Measurements from ENCODE around the gene UBE3D.

UBE3D gene

GRCh38 chr6:83065511-83066192 is at the start of gene UBE3D:
TSS of gene UBE3D (minus strand) at chr6:83065841. CDS start at chr6:83065718, 123 bp downstream.
- peak; percentile 64 for DNase-seq (ENCODE audit: low spot score)

GRCh38 chr6:83114164-83114563 is 48.5 kb upstream of the UBE3D start:
- peak; percentile 36 for DNase-seq (ENCODE audit: low spot score)

DNA sequence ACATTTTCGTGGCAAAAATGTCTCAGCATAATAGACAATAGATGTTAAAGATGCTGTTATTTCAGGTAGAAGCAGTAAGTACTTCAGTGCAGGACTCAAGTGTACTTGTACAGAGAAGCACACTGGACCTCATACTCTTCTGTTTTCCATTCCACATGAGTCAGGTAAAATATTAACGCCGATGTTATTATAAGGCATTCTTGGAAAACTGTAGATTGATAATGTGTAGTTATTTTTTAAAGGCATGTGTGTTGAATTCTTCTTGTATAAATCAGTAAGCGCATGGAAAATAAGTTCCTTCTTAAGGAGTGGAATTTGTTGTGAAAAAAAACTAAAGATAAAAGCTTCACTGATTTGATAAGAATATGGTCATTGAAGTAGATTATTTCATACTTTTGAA is 47.6 kb upstream of the UBE3D start:
- no peak for DNase-seq (ENCODE audit: low spot score)

GRCh38 chr6:83108378-83108777 is 42.7 kb upstream of the UBE3D start:
- no peak for DNase-seq (ENCODE audit: low spot score)

- no peak for DNase-seq (ENCODE audit: low spot score)
These were observed 32.9 kb upstream of the UBE3D start for GRCh38 chr6:83098589-83098988.

DNA sequence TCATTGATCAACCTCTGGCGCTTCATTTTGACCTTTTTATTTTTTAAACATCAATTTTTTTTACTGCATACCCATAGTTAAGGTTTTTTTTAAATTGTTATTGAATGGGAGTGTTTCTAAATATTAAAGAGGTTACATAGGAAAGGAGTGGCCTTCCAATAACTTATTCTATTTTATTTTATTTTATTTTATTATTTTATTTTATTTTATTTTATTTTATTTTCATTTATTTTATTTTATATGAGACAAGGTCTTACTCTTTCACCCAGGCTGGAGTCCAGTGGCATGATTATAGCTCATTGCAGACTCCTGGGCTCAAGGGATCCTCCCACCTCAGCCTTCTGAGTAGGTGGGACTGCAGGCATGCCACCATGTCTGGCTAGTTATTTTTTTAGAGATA is 32.0 kb upstream of the UBE3D start:
- DNase-seq (ENCODE audit: low spot score) = no peak

DNA sequence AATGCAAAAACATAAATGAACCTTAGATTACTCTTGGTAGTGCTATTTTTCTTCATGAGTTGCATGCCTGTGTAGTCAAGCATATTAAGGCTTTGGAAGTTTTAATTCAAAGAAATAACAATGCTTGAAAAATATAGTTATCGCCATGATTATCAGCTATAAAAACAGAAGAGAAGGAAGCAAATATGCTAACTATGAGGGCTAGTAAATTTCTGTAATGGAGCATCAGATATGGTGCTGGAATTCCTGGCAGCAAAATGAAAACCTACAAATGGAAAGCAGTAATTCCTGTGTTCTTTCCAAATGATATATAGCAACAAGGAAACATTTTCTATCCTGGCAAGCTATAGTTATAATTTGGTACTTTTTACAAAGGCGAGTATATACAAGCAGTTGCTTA is 31.6 kb upstream of the UBE3D start:
- no peak for DNase-seq (ENCODE audit: low spot score)

GRCh38 chr6:83096791-83097190 is 31.1 kb upstream of the UBE3D start:
- no peak for DNase-seq (ENCODE audit: low spot score)

GRCh38 chr6:83092756-83093399 is 27.2 kb upstream of the UBE3D start:
- no peak for DNase-seq (ENCODE audit: low spot score)

DNA sequence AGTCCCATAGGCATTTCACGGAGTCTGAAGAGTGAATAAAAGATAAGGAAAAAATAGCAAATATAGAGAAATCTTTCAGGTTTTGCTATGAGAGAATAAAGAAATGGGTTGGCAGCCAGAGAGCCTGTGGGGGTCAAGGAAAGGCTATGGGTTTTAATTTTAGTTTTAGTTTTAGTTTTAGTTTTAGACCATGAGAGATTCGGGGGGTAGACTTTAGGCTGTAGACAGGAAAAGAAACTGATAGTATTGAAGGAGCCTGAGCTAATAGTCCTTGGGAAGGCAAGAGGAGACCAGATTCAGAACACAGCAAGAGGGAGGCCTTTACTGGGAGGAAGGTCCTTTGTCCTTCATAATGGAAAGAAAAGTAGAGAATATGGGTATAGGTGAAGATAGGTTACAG is 21.1 kb upstream of the UBE3D start:
- no peak for DNase-seq (ENCODE audit: low spot score)

GRCh38 chr6:83083476-83083875 is 17.8 kb upstream of the UBE3D start:
- DNase-seq (ENCODE audit: low spot score) = no peak

DNA sequence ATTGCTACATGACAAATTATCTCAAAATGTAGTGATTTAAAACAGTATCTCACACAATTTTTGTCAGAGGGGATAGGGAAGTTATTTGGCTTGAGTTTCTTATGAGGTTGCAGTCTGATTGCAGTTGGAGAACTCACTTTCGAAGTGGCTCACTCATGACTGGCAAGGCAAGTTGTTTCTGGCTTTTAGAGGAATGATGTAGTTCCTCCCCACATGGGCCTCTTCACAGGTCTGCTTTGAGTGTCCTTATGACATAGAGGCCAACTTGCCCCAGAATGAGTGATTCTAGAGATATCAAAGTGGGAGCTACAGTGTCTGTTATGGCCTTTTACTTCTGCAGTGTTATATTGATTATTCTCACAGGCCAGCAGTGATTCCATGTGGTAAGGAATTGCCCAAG is 8.0 kb upstream of the UBE3D start:
- no peak for DNase-seq (ENCODE audit: low spot score)

DNA sequence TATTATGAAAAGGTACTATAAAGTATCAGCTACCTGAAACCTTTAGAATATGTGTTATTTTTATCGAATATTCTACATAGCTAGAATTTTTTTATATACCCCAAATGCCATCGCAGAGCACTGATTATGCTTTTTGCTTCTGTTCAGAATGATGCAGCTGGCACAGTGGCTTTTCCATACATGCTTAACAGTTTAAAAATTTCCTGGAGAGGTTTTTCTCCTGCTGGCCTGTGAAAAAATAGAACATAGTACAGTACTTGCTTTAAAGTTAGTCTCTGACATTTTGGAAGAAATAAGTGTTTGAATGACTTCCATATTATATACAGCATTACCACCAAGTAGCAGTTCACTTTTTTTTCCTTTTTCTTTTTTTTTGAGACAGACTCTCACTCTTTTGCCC is 7.1 kb upstream of the UBE3D start:
- DNase-seq (ENCODE audit: low spot score) = no peak

DNA sequence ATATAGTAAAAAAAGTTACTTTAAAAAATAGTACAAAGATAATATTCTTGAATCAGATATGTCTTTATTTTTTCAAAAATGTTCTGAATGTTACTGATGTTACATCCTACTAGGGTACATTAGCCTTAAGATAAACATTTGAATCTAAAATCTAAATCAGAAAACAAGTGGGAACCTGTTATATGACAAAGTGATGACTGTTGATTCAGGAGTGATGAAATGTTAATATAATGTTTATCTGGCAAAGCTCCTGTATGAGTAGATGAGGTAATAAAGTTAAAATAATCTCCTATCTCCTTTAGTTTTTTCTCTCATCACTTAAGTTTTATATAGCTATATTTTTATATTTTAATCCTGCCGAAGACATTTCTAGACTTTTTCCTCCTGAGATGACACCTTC is 6.1 kb upstream of the UBE3D start:
- DNase-seq (ENCODE audit: low spot score) = no peak

DNA sequence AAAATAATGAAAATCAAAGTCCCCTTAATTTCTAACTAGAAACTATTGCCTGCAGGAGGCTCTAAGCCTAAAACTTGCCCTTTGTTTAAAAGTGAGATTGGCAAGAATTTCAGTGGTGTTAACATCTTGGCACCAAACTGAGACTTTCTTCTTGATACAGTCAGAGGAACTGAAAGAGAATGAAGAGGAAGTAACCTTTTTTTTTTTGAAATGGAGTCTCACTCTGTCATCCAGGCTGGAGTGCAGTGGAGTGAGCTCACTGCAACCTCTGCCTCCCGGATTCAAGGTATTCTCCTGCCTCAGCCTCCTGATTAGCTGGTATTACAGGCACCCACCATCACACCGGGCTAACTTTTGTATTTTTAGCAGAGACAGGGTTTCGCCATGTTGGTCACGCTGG is 5.4 kb upstream of the UBE3D start:
- DNase-seq (ENCODE audit: low spot score) = no peak

DNA sequence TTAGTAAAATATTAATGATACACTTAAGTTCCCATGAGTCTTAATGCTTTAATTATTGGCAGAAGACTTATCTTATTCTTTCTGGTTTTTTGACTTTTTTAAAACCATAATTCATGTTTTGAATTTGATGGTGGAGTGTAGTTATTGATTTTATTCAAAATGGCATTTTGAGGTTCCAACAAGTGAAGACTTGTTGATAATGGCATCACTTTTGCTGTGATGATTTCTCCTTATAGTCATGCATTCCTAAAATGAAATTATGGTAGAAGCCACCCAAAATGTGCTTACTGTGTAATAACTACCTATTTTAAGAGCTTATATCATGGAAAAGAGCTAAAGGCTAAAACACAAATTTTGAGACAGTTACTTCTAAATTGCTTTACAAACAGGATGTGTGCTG is 4.0 kb upstream of the UBE3D start:
- DNase-seq (ENCODE audit: low spot score) = no peak

DNA sequence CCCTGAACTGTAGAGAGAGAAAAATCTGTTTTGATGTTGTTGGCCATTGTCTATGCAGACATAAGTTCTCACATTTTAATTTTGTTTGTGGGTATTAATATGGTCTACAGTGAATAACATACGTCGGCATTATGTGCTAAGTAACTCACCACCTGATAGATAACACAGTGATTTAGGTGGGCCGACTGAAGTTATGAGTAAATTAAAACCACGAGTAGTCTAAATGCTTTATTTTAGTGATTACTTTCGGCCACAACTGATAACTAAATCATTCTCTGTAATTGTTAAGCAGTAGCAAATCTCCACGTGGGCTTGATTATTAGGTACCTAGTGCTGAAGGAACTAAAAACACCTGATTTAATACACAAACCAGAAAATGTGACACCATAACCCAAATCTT is 3.0 kb upstream of the UBE3D start:
- no peak for DNase-seq (ENCODE audit: low spot score)

DNA sequence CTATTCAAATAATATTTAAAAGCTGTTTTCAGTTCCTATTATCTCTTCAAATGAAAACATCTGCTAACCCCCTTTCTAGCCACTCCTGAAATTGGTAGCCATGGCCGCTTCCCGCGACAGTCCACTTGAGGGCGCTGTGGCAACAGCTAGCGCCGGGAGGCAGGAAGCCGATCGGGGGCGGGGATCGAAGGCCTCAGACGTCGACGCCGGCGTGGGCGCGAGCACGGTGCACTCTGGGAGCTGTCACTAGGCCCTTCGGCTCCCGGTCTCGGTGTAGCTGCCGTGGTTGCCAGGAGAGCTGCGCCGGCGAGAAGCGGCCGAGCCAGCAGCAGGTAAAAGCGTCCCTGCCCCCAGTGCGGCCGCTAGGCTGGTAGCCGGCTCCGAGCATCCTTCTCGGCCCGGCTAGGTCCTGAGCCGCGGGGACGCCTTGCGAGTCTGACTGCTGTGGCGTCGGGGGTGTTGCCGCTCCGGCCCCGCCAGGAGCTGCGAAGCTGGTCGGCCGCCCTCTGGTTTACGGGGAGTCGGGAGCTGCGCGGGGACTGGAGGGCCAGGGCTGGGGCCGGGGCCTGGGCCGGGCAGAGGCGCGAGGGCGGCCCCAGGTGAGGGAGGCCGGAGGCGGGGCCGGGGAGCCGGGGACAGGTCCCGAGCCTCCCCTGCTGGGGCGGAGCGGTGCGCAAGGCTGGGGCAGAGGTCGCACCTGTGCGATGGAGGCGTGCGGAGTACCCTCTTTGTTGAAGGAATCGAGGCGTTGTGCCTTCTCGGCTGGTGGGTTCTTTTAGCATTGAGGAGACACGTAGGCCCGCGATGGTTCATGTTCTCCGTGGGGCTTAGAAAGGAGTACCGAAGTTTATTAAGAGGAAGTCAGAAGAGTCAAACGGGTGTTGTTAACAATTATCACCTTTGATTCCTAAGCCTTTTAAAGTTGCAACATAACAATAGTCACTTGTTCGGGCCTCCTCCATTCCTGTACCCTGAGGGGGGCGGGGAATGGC is 2.1 kb upstream of the UBE3D start, which contains the start of gene DOP1A:
TSS of gene DOP1A (plus strand) at position 224 of the 992 bp plus-strand sequence. CDS start 29,307 bp downstream, outside the sequence.
- DNase-seq (ENCODE audit: low spot score) = peak; percentile 74

DNA sequence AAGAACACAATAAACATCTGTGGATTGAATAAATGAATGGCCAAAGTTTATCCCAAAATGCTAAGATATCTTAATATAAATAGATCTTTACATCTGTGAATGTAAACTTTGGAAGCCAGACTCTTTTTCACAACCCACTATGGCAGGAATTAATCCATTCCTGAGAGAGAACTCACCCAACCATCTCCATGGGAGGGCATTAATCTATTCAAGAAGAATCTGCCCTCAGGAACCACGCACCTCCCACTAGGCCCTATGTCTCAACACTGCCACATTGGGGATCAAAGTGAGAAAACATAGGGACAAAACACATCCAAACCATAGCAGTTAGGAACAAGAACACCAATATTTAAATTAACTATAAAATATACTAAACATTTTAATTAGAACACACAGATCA is 3.4 kb downstream of the UBE3D start:
- DNase-seq (ENCODE audit: low spot score) = no peak

DNA sequence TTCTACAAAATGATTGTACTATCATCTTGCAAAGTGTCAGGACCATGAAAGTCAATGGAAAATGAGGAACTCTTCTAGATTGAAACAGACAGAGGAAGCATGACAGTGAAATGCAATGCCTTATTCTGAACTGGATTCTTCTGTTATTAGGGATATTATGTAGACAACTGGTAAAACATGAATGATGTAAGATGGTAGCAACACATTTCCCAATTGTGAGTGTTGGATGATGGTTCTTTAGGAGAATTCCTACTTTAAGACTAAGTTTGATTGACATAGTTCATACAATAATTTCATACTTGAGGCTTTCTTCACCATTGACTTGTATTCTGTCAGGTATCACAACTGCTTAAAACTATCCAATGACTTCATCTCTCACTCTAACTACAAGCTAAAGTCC is 4.5 kb downstream of the UBE3D start:
- DNase-seq (ENCODE audit: low spot score) = no peak

DNA sequence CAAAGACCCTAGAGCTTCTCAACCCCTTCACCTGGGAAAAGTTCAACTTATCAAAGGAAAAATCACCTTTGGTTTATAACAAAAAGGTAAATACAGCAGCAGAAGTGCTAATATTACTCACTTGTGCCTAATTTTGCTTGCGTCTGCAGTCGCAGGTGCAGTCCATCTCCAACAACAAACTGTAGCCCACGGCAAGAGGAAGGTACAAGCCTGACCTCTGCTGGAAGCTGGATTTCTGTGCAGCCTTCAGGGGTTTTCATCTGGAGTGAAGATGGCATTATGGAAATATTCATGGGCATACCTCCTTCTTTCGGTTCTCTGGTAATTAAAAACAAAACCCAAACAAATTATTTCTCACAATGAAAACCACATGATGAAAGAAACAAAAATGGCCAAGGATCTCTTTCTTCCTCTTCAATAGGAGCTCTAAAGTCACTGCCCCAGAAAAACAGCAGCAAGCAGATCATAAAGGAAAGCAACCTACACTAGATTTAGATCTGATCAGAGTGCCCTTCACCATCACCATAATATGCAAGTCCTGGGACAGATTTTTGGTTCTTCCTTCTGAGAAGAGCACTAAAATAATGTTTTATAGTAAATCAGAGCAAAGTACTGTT is 7.8 kb downstream of the UBE3D start:
- DNase-seq (ENCODE audit: low spot score) = peak; percentile 48

DNA sequence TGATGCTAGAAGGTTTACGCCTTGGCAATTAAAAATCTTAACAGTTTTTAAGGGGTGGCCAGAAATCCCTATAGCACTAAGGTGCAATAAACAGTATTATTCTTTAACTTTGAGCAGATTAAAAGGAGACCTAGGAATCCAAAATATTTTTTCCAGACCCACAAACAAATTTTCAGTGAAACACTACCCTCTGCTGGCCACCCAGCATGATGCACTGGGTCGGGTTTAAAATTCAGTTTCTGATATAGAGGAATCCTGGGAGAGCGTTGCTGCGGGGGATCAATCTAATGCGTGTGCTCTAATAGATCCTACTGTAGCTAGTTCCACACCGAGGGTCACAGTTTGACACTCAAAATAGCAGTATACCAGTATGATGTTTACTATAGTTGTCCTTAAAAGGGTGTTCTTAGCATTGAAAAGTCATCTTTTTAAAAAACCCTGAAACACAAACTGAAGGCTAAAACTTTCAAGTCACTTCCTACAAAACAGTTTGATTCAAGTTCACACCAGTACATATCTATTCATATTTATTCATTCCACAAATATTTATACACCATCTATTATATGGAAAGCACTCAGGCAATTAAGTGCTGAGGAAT is 10.2 kb downstream of the UBE3D start:
- peak; percentile 58 for DNase-seq (ENCODE audit: low spot score)

Measured in COLO829 (cell line).